Measurements from ENCODE around the gene BPIFB1.

BPIFB1 gene

DNA sequence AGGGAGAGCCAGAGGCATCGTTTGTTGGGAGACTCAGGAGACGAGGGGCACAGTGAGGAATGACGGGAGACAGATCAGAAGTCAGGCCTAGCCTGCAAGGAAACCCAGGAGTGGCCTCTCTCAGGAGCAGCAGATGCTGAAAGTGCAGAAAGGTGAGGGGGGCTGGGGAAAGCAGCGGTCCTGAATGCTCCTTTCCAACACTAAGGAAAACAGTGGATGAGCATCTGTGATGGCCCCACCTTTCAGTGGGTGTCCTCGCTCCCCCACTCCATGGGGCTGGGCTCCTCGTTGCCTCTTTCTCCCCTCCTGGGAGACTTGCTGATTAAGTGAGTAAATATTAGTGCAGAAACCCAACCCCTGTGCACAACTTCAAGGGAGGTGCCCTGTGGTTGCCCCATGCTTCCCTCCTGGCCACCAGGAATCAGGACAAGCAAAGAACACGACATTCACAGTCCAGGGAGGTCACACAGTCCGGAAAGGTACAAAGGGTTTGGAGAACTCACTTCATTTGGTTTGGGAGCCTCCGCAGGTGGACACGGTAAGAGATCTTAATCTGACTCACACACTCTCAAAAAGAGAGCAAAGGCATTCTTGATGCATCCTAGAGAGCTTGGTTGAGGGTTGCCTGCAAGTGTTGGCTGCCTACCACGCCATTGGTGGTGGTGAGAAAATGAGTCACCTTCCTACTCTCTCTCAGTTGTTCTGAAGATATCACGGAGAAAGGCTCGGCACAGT, 9.7 kb upstream of the BPIFB1 start:
- no peak for FAIRE-seq

- no peak for FAIRE-seq
These were observed 7.8 kb upstream of the BPIFB1 start for GRCh38 chr20:33275215-33275614.

GRCh38 chr20:33275871-33276270, 7.1 kb upstream of the BPIFB1 start:
- no peak for FAIRE-seq

GRCh38 chr20:33276303-33277113, 6.5 kb upstream of the BPIFB1 start:
- FAIRE-seq, result no peak

GRCh38 chr20:33277471-33278441, 5.3 kb upstream of the BPIFB1 start:
- FAIRE-seq, result no peak

- no peak for FAIRE-seq
These were observed 4.3 kb upstream of the BPIFB1 start for GRCh38 chr20:33278700-33279099.

- FAIRE-seq, result no peak
These were observed 3.6 kb upstream of the BPIFB1 start for GRCh38 chr20:33279261-33279910.

DNA sequence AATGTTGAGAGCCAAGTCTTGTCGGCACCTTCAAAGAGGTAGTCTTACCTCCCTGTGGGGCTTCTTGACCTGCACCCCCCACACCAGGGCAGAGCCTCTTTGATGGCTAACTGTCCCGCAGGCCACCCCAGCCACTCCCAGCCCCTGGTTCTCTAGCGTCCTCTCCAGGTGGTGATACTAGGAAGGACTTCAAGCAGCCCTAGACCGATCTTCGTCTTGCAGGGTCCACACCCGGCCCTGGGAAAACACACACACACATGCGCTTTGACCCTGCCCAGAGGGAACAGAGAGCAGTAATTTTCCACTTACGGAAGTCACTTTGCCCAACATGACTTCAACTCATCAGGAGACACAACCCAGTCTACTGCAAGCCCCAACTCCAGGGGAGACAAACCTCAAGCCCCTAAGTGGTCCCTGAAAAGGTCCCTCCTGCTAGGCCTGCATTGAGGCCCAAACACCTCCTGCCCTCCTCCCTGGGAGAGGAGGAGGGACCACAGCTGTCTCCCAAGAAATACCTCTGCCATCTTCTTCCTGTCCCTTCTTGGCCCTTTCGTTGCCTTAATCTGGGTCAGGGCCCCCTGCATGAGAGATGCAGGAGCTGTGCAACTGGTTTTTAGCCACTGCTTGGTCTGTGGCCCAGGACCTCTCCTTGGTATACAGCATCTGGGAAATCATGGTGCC, 2.9 kb upstream of the BPIFB1 start:
- FAIRE-seq, result no peak

DNA sequence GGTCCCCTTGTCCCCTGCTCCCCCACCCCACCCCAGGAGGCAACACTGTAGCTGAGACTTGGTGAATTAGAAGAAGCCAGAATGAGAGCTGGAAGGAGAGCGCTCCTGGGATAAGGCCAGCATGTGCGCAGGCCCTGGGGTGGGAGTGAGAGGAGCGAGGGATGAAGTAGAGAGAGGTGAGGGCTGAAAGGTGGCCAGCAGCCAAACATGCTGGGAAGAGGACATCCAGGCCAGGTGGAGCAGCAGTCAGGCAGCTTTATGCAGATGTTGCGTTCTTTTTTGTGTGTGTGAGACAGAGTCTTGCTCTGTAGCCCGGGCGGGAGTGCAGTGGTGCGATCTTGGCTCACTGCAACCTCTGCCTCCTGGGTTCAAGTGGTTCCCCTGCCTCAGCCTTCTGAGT, 2.2 kb upstream of the BPIFB1 start:
- FAIRE-seq, result no peak

DNA sequence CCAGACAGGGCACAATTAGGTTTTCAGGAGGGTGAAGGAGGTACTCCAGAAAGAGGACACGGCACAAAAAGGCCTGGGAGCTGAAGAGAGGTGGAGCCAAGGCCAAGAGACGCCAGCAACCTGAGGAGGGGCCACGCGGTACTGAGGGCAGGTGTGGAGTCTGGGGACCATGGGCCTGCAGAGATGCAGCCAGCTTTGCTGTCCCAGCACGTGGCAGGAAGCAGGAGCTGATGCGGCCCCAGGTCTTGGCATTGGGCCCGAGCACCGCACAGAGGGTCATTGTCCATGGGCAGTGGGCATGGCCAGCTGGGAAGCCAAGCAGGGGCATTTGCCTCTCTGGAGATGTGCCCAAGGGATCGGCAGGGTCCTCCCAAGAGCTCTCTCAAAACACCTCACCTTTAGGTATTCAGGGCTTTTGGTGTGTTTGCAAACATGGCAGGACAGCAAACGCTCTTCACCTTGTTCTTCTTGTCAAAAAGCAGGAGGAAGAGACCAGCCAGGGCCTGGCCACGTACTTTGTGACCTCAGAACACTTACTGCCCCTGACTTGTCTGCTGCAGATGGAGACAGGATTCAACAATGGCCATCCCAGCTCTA, 1.4 kb upstream of the BPIFB1 start:
- FAIRE-seq, result no peak

DNA sequence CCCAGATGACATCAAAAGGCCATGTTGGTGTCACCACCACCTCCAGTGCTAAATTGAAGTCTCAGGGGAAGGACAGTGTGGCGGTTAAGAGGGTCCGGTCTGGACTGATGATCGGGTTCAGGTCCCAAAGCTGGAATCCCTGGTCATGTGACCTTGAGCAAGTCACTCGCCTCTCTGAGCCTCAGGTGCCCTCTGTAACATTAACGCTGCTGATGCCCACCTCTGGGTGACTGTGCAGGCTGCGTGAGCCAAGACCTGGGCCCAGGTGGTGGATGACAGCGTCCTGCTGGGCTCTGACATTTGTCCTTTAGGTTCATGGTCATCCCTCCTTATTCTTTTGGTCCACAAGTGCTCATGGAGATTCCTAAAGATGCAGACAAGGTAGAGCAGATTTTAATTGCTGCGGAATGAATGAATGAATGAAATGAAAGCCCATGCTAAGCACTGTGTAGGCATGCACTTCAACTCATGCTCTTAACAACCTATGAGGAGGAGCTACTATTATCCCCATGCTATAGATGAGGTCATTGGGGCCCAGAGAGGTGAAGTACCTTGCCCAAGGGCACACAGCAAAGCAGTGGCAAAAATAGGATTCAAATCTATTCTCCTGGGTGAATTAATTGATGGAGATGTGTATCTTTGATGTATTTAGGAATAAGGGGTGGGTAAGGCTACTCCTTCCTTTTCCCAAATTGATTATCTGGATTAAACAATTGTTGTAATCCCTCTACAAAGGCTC, 649 bp upstream of the BPIFB1 start:
- no peak for FAIRE-seq

DNA sequence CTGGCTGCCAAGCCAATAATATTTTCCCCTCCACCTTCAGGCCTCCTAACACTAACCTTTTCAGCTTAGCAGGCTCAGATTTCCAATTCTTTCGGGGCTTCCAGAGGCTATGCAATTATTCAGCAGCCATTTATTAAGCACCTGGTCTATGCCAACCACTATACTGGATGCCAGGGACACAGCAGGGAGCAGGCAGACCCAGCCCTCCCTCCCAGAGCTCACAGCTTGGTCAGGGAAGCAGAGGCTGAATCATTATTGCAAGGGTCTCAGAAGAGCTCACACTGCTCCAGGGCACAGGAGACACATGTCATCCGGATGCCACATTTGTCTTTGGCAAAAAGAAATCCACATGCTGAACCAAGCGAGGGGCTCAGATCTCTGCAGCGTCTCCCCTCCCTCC, 1.3 kb downstream of the BPIFB1 start:
- no peak for FAIRE-seq

DNA sequence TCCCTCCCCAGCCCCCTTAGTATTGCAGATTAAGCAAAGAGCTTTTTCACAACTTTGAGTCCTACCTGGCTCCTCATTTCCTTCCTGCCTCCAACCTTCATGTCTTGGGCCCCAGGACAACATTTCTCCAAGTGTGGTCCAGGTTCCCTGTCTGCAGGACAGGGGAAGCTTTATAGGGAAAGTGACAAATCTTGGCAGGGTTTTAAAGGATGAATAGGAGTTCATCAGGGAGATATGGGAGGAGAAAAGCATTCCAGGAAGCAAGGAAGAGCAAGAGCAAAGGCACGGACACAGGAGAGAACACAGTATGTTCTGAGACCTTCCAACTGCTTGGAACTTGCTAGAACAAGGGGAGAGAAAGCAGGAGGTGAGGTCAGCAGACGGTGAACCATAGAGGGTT, 1.9 kb downstream of the BPIFB1 start:
- no peak for FAIRE-seq

GRCh38 chr20:33285861-33286495, 3.0 kb downstream of the BPIFB1 start:
- FAIRE-seq, result no peak

- FAIRE-seq, result no peak
These were observed 4.9 kb downstream of the BPIFB1 start for GRCh38 chr20:33287884-33288283.

GRCh38 chr20:33290852-33291251, 7.8 kb downstream of the BPIFB1 start:
- FAIRE-seq, result no peak

GRCh38 chr20:33291416-33291815, 8.4 kb downstream of the BPIFB1 start:
- no peak for FAIRE-seq

- FAIRE-seq, result no peak
These were observed 8.9 kb downstream of the BPIFB1 start for GRCh38 chr20:33291830-33292355.

DNA sequence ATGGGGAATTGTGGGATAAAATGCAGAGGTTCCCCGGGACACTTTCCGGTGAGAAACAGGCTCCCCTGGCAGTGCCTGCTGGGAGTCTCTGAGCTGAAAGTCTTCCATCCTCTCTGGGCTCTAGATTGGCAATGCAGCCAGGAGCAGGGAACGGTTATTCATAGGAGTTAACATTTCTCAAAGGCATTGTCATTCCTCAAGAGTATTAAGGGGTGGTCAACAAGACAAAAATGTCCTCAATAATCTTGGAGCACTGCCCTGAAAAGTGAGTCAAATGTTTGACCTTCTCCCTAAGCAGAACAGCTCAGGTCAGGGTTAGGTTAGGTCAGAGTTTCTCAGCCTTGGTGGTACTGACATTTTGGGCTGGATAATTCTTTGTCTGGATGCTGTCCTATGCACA, 13.2 kb downstream of the BPIFB1 start:
- no peak for FAIRE-seq

DNA sequence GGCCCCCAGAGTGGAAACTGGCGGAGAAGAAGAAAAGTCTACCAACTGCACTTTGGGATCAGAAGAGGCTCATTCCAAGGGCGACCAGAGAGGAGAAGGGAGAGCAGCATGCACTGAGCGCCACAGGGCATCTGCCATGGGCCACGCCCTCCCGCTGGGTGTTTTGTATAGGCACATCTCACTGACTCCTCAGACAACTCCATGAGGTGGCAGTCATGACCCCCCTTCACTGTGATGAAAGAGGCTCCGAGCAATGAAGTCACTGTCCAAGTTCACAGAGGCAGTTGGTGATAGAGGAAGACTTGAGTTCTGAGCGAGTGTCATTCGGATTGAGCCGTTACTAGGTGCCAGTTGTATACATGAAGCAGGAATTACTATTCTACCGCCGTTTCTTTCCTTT, 15.4 kb downstream of the BPIFB1 start:
- no peak for FAIRE-seq

Data from G401.6 (cell line).